ENCODE results near the gene CDPF1.

CDPF1 gene, protein sequence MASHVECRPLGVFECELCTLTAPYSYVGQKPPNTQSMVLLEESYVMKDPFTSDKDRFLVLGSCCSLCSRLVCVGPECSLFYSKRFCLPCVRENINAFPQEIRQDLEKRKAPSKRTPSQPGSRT

DNA sequence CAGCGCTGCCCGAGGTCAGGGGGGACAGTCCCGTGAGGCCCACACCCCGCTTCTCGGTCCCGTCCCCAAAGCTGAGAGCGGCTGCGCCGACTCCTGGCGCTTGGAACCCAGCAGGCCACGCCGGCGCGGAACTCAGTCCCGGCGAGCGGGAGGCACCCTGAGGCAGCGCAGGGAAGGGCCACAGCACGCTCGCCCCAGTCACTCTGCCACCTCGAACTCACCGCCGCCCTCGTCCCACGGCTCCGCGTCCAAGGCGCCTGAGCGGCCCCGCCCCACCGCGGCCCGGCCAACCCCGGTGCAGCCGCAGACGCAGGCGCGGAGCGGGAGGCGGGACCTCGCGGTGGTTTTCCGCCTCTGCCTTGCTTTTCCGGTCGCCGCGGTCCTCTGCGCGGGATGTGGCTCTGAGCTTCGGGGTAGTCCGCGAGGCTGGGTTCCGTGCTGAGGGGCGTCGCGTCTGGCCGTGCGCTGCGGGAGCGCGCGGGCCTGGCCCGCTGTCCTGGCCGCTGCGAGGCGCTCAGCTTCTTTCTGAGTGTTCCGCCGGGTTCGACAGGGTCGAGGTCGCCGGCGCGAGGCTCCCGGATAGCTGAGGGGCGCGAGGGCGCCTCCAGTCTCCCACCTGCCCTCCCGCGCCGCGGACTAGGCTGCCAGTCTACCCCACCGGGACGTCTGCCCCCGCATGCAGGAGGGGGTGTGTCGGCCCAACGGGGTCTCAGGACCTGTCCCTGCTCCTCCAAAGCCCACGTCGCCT, at the start of gene CDPF1:
Gene CDPF1, minus strand, starts transcription at position 259 of the 748 bp plus-strand sequence. CDS start 2,009 bp downstream, outside the sequence.
- DNase-seq: peak; percentile 47

DNA sequence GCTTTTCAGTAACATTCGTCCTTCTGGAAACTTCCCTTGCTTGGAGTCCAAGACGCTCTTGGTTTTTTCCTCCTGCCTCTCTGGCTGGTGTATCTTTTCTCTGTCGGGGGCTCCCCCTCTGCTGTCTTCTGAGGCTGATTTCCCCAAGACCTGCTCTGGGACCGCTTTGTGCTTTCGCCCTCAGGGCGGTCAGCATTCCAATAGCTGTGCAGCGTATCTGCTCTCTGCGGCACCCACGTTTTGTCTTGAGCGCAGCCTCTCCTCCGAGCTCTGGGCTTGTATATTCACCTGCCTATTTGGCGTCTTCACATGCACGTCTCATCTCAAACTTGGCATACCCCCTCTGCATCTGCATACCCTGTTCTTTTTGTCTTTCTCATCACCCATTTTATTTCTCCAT, 49.0 kb upstream of the CDPF1 start:
- DNase-seq: no peak

DNA sequence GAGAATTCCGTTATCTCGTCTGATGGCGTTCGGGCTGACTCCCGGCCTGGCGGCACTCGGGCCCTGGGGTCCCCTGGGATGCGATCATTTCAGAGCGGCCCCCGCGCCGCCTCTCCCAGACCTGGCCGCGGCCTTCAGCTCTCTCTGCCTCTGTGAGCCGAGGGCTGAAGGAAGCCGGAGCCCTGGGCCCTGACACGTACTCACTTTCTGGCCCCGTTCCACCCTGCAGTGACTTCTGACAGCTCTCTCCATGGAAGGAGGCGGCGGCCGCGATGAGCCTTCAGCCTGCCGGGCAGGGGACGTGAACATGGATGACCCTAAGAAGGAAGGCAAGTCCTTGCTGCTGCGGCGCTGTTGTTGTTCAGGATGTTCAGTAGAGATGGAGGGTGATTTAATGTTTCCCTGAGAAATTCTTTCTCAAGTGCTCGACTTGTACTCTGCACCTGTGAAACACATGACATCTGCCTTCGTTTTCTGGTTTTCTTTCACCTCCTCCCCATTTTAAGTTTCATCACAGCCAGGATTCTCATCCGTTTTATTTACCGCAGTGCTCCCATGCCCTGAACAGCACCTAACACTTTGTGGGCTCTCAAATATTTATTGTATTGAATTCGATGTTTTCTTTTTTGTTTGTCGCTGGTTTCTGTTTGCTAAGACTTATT, 47.2 kb upstream of the CDPF1 start:
- DNase-seq: peak; percentile 2

DNA sequence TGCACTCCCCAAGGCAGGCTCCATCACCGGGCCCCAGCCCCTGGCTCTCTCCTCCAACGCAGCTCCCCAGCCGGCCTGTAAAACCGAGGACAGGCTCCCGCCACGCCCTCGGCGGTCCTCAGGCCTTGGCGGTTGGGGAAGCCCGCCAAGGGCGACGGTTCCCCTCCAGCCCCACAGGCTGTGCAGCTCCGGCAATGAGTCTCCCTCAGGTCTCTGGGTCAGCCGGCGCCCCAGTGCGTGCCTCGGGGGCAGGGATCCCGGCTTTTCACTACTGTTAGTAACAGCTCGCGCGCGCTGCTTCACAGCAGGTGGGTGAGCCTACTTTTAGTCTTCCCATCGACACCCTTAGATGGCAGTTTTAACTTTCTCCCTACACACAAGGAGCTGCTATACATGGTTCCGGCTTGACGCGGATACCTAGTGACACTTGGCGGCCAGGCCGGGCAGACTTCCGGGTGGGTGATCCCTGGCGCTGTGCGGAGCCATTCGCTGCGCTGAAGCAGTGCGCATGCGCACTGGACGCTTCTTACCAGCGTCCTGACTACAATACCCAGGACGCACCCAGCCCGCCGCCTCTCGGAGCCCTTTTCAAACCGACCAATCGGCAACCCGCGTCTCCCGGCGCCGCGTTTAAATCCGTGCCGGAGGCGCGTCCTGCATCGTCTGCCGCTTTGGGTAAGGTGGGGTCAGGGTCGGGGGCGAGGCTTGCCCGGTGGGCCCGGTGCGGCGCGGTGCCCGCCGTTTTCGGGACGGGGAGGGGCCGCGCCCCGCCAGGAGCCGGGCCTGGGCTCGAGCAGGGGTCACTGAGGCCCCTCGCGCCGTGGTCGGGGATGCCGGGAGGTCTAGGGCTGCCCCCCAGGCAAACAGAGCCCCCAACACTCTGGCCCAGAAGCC, 46.4 kb upstream of the CDPF1 start, which contains the start of gene GTSE1:
Gene GTSE1, plus strand, starts transcription at position 614 of the 894 bp plus-strand sequence. CDS start 531 bp downstream, outside the sequence.
- DNase-seq: peak; percentile 80

DNA sequence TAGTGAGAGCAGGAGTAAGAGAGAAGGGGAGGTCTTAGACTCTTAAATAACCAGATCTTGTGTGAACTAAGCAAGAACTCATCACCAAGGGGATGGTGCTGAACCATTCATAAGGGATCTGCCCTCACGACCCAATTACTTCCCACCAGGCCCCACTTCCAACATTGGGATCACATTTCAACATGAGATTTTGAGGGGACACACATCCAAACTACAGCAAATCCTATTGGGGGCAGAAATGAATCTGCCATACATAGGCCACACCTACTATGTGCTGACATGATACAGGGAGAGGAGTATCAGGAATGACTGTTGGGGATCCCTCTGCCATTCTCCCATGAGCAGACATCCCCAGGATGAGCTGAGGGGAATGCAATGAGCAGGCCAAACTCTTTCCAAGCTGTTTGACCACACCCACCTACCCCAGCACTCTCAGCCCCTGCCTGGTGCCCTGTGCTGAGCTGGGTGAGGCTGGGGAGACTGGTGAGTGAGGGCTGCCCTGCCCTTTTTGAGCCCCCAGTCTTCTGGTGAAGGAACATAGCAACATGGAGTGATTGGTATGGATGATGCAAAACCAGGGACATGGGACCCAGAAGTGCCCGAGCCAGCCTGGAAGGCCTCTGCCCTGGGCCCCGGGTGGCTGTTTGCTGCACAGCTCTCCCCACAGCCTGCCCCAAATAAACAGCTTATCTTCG, 45.3 kb upstream of the CDPF1 start:
- DNase-seq: no peak

DNA sequence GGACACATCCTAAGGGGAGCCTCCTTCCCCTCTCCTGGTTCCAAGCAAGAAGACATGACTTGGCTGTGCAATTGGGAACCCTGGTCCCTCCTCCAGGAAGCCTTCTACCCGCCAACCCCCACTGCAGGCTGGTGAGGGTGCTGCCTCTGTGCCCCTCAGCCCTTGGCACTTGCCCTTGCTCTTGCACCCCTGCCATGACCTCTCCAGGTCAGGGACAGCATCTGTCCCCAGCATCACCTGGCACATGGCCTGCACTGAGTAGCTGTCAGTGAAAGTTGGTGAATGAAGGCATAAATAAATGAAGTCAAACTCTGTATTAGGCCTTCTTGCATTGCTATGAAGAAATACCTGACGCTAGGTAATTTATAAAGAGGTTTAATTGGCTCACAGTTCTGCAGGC, 44.7 kb upstream of the CDPF1 start:
- DNase-seq: no peak

DNA sequence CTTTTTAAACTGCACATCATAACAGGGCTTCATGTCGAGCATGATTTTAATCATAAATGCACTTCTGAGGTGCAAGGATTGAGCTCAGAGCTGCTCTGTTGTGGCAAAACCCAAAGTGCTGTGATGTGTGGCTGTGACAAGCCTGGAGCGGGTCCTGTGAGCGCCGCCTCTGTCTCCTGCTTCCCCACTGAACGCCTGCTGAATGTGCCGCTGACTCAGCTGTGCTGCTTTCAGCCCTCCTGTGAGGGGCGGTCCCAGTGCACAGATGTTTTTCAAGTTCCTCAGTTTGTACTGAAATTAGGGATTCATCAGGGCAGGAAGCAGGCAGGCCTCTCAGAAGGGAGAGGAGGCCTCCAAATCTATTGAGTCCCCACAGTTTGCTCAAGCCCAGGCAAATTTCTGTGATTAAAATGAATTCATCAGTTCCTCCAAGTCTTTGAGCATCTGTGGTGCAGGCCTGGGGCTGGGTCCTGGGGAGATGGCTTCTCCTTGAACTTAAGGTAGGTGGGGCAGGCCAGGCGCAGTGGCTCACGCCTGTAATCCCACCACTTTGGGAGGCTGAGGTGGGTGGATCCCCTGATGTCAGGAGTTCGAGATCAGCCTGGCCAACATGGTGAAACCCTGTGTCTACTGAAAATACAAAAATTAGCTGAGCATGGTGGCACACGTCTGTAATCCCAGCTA, 43.6 kb upstream of the CDPF1 start:
- DNase-seq: no peak

DNA sequence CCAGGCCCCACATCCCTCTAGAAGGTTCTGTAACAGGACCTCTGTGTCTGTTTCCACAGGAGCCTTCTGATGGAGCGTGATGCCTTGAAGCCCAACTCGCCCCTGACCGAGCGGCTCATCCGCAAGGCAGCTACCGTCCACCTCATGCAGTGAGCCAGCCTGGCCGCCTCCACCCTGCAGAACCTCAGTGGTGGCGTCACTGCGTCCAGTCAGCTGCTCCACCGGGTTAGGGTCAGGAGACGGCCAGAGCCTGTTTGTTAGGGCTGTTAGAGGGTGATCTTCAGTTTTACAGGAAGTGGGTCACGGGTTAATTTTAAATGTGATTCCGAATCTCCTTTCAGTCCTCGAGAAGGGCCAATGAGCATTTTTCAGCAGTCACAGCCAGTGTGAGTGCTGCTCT, 42.6 kb upstream of the CDPF1 start:
- no peak for DNase-seq

DNA sequence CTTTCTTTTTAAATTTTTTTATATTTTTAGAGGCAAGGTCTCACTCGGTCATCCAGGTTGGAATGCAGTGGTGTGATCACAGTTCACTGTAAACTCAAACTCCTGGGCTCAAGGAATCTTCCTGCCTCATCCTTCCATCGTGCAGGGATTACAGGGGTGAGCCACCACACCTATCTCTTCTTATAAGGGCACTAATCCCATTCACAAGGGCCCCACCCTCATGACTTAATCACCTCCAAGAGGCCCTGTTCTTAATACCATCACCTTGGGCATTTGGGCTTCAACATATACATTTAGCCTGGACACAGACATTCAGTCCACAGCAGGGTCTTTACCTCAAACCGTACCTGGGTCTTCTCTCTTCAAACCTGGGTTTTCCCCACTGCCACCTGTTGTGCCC, 42.1 kb upstream of the CDPF1 start:
- no peak for DNase-seq

DNA sequence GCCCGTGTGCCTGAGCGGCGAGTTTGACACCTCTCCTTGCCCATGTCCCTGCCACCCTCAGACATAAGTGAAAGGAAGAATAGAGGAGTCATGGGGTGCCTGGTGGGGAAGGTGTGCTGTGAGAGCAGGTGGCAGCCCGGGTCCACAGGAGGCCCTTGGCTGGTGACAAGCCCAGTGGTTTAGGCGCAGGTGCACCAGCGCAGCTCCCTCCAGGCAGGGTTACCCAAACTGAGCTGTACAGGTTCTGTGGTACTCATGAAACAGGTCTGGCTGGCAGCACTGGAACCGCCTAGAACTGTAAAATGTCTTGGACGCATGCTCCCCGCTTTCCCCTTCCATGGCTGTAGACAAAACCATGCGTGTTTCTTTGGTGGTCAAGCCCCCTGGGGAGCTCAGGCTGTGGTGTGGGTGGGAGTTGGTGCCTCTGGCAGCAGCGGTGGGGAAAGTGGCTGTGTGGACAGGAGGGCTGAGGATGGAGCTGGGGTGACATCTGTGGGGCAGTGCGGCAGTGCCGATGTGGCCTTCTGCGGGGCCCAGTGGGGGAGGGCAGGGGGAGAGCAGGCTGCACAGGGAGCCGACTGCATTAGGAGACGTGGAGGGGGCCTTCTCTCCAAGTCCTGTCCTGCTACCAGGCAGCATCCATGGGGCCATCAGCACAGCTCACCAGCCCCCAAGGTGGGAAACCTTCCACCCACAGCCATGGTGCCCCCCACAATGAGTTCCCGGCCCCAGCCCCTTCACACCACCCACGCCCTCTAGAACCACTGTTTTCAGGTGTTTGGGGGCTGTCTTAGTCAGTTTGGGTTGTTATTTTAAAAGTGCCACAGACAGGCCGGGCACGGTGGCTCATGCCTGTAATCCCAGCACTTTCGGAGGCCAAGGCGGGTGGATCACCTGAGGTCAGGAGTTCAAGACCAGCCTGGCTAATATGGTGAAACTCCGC, 41.0 kb upstream of the CDPF1 start:
- DNase-seq: no peak

DNA sequence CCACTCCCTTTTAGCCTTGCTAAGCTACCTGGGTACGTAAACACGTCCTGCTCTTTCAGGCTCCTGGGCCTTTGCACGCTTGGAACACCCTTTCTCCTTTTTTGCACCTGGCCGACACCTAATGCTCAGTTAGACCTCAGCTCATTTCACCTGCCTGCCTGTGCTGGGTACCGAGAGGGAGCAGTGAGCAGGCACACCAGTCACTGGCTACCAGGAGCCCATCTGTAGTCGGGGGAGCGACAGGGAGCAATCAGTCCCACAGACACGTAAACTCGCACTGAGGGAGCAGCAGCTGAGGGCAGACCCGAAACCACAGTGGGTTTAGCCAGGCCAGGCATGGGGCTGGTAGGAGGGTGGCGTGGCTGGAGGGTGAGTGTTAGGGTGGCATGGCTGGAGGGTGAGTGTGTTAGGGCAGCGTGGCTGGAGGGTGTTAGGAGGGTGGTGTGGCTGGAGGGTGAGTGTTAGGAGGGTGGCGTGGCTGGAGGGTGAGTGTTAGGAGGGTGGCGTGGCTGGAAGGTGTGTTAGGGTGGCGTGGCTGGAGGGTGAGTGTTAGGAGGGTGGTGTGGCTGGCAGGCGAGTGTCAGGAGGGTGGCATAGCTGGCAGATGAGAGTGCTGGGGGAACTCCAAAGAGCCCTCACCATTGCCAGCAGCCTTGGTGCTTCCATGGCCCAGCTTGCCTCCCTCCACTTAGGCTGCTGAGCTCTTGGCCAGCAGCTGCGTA, 40.2 kb upstream of the CDPF1 start:
- DNase-seq: no peak

DNA sequence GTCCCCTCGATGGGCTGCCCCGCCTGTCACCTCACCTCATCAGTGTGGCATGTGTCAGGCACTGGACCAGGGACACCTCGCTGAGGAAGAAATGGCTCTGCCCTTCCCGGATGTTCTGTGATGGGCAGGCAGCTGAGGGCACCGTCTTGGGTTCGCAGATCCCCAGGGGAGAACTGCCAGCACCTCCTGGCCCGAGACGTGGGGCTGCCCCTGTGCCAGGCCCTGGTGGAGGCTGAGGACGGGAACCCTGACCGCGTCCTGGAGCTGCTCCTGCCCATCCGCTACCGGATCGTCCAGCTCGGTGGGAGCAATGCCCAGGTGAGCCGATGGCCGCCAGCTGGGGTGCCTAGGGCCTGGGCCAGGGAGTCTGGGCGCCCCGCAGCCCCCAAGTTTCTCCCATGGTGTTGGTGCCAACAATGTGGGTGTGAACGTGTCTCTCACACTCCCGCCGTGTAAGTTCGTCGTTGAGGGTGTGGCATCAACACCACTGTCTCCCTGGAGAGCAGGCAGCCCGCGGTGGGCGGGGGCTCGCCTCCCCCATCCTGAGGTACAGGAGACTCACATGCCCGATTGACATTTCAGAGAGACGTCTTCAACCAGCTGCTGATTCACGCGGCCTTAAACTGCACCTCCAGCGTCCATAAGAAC, 39.3 kb upstream of the CDPF1 start:
- no peak for DNase-seq

DNA sequence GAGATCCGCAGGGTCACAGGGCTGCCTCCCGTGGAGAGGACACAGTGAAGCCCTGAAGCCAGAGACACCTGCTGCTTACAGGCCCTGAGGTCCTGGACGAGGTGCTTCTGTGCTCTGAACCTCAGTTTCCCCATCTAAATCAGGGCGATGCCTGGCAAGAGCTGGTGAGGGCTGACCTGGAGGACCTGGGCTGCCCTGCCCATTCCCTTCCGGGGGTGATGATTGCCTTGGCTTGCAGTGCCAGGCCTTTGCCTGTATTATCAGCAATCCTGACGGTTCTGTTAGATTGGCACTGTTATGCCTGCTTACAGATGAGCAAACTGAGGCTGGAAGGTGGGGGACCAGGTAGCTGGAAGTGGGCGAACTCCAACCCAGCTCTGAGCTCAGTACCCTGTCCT, 38.8 kb upstream of the CDPF1 start:
- DNase-seq: no peak

DNA sequence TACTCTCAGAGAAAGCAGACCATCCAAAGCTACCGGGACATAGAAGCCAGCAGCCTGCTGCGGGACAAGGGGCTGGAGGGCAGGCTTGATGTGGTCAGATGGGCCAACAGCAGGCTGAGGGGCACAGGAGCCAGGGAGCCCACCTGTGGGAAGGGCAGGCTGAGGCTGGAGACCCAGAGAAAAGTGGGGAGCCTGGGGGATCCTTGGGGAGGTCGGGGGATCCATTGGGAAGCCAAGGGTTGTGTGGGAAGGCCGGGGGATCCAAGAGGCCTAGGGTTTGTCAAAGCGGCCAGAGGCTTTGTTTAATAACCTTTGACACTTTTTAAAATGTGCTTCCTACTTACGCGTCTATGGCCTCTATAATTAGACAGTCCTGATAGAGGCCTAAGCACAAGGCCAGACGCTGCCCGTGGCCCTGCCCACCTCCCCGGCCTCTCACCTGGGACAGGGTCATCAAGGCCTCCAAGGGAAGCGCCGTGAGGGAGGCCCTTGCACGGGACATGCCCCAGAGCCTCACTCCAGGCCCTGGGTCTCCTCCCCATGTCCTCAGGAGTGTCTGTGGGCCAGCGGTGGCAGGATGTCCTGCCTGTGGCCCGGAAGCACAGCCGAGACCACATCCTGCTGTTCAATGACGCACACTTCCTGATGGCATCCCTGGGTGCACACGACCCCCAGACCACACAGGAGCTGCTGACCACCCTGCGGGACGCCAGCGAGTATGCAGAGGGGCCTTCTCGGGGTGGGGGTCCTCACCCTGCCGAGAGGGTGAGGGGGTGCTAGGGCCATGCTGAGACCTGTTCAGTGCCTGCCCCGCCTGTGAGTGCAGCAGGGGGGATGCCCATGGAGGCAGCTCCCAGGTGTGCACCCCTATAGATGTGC, 38.0 kb upstream of the CDPF1 start:
- DNase-seq: no peak

DNA sequence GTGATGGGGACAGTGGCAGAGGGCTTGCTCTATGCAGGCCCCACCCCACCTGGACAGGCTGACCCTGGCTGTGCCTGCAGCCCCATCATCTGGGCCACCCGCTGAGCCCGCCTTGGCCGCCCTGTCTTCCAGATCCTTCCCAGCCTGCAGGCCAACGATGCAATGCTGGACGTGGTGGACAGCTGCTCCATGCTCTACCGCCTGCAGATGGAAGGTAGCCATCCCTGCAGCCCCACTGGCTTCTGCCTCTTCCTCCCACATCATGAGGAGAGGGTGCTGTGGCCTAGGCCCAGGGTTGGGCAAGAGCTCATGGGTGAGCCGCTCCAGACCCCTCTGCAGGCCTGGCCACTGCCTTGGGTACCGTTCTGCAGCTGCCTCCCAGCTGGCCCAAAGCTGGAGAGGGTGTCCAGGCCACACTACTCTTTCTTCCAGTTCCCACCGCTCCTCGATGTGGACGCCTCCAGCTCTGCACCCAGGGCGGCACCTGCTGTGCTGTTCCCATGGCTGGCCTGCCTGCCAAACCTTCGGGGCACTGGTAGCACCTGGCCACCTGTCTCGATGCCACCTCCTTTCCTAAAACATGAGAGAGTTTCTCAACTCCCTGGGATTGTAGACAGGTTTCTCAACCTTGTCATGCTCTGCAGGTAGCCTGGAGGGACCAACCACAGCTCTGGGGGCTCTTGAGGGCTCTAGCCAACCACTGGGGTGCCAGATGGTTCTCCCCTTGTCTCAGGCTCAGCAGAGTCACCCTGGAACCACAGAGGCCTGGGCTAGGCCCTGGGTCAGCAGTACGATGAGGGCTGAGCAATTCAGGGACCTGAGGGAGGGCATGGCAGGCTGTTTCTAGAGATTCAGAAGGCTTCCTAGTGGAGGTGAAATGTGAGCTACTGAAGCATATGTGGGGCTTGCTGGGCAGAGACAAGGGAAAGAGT, 37.1 kb upstream of the CDPF1 start:
- no peak for DNase-seq

DNA sequence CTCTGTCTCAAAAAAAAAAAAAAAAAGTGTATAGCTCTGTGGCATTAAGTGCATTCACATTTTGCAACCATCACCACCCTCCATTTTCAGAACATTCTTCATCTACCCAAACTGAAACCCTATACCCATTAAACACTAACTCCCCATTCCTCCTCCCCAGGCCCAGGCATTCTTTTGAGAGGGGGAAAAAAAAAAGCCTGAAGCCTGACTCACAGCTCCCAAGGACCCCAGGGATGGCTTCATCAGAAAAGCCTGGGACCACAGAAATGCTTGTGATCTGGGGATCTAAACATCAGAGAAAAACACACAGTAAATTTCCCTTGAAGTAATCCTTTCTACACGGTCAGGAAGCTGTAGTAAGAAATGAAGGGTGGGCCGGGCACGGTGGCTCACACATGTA, 35.9 kb upstream of the CDPF1 start:
- no peak for DNase-seq
